Lung (tissue), 12 donors: ENCODE data around the gene ARHGAP19. TPM values are rescaled to one million over a fixed set of nuclear protein-coding genes. Genes with fewer than 3 reads are reported as not detected.

ENCODE experiments used
- ATAC-seq: fragments of 200-7000 bp; cut with Tn5 transposase; one replicate; pipeline ENCODE4 v1.9.1; 2020; ENCODE audit warnings: moderate number of reproducible peaks; ENCODE audit not compliant: insufficient read depth, low FRiP score
- DNase-seq, 3 donors: peaks; one replicate each; pipeline ENCODE4 v3.0.0-alpha.2; 2013 to 2017
- H3K27ac ChIP-seq, 2 donors: one replicate each; pipeline ENCODE4 v1.5.1; 2013; ENCODE audit warnings: mild to moderate bottlenecking in 2 of 2, moderate library complexity in 2 of 2, control low read depth in 1 of 2, inconsistent platforms in 1 of 2, low read depth in 1 of 2, low read length in 1 of 2
- H3K27me3 ChIP-seq, 3 donors: one replicate each; pipeline ENCODE4 v1.5.1; 2013; ENCODE audit warnings: low read length in 2 of 3; ENCODE audit not compliant: control insufficient read depth in 3 of 3, insufficient read depth in 3 of 3
- H3K36me3 ChIP-seq, 4 donors: one replicate each; pipeline ENCODE4 v1.5.1; 2013; ENCODE audit warnings: low read length in 4 of 4, mild to moderate bottlenecking in 1 of 4, moderate library complexity in 1 of 4; ENCODE audit not compliant: control insufficient read depth in 4 of 4, insufficient read depth in 4 of 4
- H3K4me1 ChIP-seq, 5 donors: one replicate each; pipeline ENCODE4 v1.5.1; 2013; ENCODE audit warnings: low read length in 5 of 5, mild to moderate bottlenecking in 2 of 5, moderate library complexity in 1 of 5; ENCODE audit not compliant: control insufficient read depth in 5 of 5, insufficient read depth in 5 of 5
- H3K4me3 ChIP-seq: one replicate; pipeline ENCODE4 v1.5.1; 2013; ENCODE audit warnings: mild to moderate bottlenecking, control low read depth, moderate library complexity
- H3K9ac ChIP-seq, 2 donors: one replicate each; pipeline ENCODE4 v1.5.1; 2013; ENCODE audit warnings: low read length in 2 of 2, control low read depth in 1 of 2; ENCODE audit not compliant: insufficient read depth in 1 of 2
- H3K9me3 ChIP-seq, 4 donors: one replicate each; pipeline ENCODE4 v1.5.1; 2013; ENCODE audit warnings: low read length in 3 of 4, mild to moderate bottlenecking in 1 of 4, moderate library complexity in 1 of 4; ENCODE audit not compliant: control insufficient read depth in 4 of 4, insufficient read depth in 3 of 4
- WGBS, 2 donors: extraction: QIAGEN DNeasy Blood & Tissue Kit; methylation state at CpG; one replicate each; pipeline ENCODE4 v1.1.7; 2013; 5-methylcytosine and 5-hydroxymethylcytosine counted together
- polyA plus RNA-seq, 2 donors: library from polyadenylated mRNA; stranded (reverse); fragments of 200-250 nt; gene quantifications; one replicate each; pipeline ENCODE4 v1.2.1, GENCODE V29; 2013
- total RNA-seq, 2 donors: library from RNA; depleted of rRNA in 1 of 2; stranded (reverse); fragments of >200 nt in 1 of 2; gene quantifications; one replicate each; pipeline ENCODE4 v1.2.1, GENCODE V29; 2014 to 2021
- TF ChIP-seq, protein P1 (sequence below): IDR thresholded peaks from 2 replicates; pipeline ENCODE4 v1.5.1; 2012; ENCODE audit warnings: mild to moderate bottlenecking; ENCODE audit errors: control extremely low read depth, extremely low read depth
- donor health status: control.
- donor health status: control.
- donor health status: Bipolar disorder and iron deficiency.
- donor health status: healthy.
- donor health status: DM: yes; HTN: yes; CAD: no.

ARHGAP19 gene
- total and polyA plus RNA-seq, 4 donors, result 1.9 to 20.4 (median 8.5) TPM

DNA sequence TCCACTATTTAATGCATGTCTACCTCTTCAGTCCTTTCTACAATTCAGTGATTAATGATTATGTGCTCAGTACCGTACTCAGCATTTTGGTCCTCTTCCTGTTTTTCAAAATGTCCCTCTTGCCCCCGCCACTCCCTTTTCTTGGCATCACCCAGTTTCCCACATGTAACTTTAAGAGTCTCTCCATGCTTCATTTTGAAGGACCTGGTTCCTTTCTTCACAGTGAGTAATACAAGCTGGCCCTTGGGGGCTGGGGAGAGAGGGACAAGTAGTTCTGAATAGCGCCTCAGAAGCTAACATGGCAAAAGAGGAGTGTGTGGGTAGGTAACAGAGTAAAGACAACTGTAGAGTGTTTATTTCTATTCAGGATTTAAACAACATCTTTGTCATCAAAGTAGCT, 72.1 kb downstream of the ARHGAP19 start:
- Histone ChIP-seq H3K4me3 (no peak overlapping the region), H3K27me3 (no peaks in the 10 kb centered on the region), H3K9me3 (no peaks in the 10 kb centered on the region), H3K9ac (no peak overlapping the region), H3K36me3 (peaks cover 0 to 11% (median 4%) of the 10 kb centered on the region in 4 donors), H3K4me1 (peaks cover 0 to 17% (median 0%) of the 10 kb centered on the region in 5 donors), H3K27ac (no peak overlapping the region)
- ATAC-seq (peak; percentile 60), DNase-seq (peak in 1 of 3 donors; percentile 21)
- WGBS, 2 donors, result 63 to 65% methylated on average over 3 of the region's 3 CpGs
- TF ChIP-seq, protein P1, sequence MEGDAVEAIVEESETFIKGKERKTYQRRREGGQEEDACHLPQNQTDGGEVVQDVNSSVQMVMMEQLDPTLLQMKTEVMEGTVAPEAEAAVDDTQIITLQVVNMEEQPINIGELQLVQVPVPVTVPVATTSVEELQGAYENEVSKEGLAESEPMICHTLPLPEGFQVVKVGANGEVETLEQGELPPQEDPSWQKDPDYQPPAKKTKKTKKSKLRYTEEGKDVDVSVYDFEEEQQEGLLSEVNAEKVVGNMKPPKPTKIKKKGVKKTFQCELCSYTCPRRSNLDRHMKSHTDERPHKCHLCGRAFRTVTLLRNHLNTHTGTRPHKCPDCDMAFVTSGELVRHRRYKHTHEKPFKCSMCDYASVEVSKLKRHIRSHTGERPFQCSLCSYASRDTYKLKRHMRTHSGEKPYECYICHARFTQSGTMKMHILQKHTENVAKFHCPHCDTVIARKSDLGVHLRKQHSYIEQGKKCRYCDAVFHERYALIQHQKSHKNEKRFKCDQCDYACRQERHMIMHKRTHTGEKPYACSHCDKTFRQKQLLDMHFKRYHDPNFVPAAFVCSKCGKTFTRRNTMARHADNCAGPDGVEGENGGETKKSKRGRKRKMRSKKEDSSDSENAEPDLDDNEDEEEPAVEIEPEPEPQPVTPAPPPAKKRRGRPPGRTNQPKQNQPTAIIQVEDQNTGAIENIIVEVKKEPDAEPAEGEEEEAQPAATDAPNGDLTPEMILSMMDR, result no peak

DNA sequence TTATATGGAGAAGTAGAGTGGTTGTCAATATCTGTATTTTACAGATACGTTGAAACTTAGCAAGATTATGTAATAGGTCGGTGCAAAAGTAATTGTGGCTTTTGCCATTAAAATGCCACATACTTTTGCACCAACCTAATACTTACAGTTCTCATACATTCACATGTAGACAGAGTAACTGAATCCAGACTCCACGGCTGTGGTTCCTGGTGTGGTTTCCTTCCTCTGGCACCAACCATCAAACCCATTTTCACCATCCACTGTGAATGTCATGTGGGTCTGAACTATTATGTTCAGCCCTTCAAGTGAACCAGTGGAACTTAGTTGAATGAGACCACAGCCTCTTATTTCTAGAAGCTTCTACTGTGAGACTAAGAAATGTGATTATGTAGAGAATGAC, 75.1 kb downstream of the ARHGAP19 start:
- no peak for DNase-seq
- TF ChIP-seq, protein P1, result no peak
- no peak overlapping the region for H3K9ac ChIP-seq
- ATAC-seq, result no peak
- H3K9me3 ChIP-seq, result no peaks in the 10 kb centered on the region
- no peak overlapping the region for H3K27ac ChIP-seq
- H3K27me3 ChIP-seq, result no peaks in the 10 kb centered on the region
- H3K36me3 ChIP-seq, result peaks cover 0 to 3% (median 1%) of the 10 kb centered on the region in 4 donors
- WGBS, 2 donors, result 28 to 50% methylated on average over 3 of the region's 3 CpGs
- H3K4me3 ChIP-seq, result no peak overlapping the region
- H3K4me1 ChIP-seq, result peaks cover 0 to 5% (median 0%) of the 10 kb centered on the region in 5 donors

DNA sequence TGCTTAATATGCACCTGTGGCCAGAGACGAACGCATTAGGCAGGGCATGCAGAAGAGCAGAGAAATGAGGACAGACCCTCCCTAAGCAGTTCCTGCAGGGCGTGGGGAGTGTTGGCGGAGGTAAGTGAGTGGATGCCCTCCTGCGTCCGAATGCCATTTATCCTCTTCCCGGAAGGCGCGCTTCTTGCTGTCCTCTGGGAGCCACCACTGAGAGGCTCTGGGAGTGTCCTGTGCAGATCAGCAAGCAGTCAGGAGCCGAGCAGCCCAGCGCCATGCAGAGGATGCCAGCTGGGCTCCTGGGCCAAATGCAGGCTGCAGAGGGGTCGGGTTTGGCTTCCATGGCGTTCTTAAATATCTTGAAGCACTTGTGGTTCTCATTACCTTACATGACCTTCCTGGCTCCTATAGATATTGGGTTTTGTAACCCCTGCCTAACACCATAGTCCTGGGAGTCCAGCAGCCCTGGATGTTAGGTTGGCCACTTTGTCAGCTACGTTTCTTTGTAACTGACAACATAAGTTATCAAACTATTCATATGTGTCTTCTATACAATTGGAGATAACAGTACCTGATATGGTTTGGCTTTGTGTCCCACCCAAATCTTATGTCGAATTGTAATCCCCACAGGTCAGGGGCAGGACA, 76.7 kb downstream of the ARHGAP19 start:
- DNase-seq (no peak), ATAC-seq (no peak)
- no peak overlapping the region for H3K9ac ChIP-seq
- no peak overlapping the region for H3K27ac ChIP-seq
- 84 to 95% methylated on average over 15 of the region's 15 CpGs for WGBS, 2 donors
- H3K4me1 ChIP-seq, result no peaks in the 10 kb centered on the region
- no peaks in the 10 kb centered on the region for H3K9me3 ChIP-seq
- no peak overlapping the region for H3K4me3 ChIP-seq
- H3K36me3 ChIP-seq, result peaks cover 0 to 3% (median 0%) of the 10 kb centered on the region in 4 donors
- TF ChIP-seq, protein P1, result no peak
- H3K27me3 ChIP-seq, result no peaks in the 10 kb centered on the region

DNA sequence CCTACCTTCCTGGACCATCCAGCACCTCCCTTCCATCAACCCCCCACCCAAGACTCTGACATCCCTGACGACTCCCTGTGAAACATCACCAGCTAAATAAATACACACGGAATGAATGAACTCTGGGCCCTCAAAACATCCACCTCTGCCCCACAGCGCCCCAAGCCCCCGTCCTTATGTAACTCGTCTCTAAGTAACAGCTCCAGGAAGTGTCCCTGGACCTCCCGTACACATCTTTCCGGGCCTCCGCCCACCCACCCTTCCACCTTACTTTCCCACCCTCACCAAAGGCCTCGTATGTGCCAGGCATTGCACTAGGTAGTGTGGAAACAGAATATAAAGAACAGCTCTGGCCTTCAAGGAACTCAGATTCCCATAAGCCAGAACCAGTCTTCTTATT, 79.0 kb downstream of the ARHGAP19 start:
- Histone ChIP-seq H3K27me3 (no peaks in the 10 kb centered on the region), H3K9ac (no peak overlapping the region), H3K36me3 (no peaks in the 10 kb centered on the region), H3K4me1 (no peaks in the 10 kb centered on the region), H3K9me3 (no peaks in the 10 kb centered on the region), H3K27ac (no peak overlapping the region), H3K4me3 (no peak overlapping the region)
- DNase-seq, result no peak
- TF ChIP-seq, protein P1, result no peak
- 56 to 71% methylated on average over 9 of the region's 9 CpGs for WGBS, 2 donors
- ATAC-seq, result no peak
